CD8-positive, alpha-beta memory T cell (primary cell): ENCODE data around the gene LMAN2. TPM values are rescaled to one million over a fixed set of nuclear protein-coding genes. Genes with fewer than 3 reads are reported as not detected.

ENCODE experiments used
- CTCF ChIA-PET: fragments of 350-600 bp; sonication (Branson Sonifier 250); formaldehyde crosslinking; loops from one replicate; lab custom pipeline; 2021; ENCODE audit warnings: antibody characterized with exemption; lab: Charles Lee
- POLR2A ChIA-PET: fragments of 350-600 bp; sonication (Branson Sonifier 250); formaldehyde crosslinking; loops from one replicate; lab custom pipeline; 2021; ENCODE audit warnings: antibody characterized with exemption; lab: Charles Lee
- DNase-seq, 5 donors: peaks; one replicate each; pipeline versions ENCODE4 v3.0.0 to v3.0.0-alpha.2; 2020 to 2022; ENCODE audit warnings: mixed read lengths in 1 of 5
- H3K27ac ChIP-seq: one replicate; pipeline ENCODE4 v1.7.0; 2013; ENCODE audit warnings: low read depth, mild to moderate bottlenecking, low read length, moderate library complexity
- H3K27me3 ChIP-seq: 2 replicates; pipeline ENCODE4 v1.7.0; 2013; ENCODE audit warnings: low read length, mild to moderate bottlenecking; ENCODE audit not compliant: insufficient read depth, poor library complexity, severe bottlenecking
- H3K36me3 ChIP-seq: 2 replicates; pipeline ENCODE4 v1.7.0; 2013; ENCODE audit warnings: mild to moderate bottlenecking, low read length, moderate library complexity; ENCODE audit not compliant: insufficient read depth
- H3K4me1 ChIP-seq: 2 replicates; pipeline ENCODE4 v1.7.0; 2013; ENCODE audit warnings: mild to moderate bottlenecking, low read length, moderate library complexity; ENCODE audit not compliant: insufficient read depth
- H3K4me3 ChIP-seq: 2 replicates; pipeline ENCODE4 v1.7.0; 2013; ENCODE audit warnings: mild to moderate bottlenecking, low read length
- H3K9me3 ChIP-seq: 2 replicates; pipeline ENCODE4 v1.7.0; 2013; ENCODE audit warnings: mild to moderate bottlenecking, low read length
- H3K27ac Mint-ChIP-seq, 8 donors: one replicate each; pipeline ENCODE4 v1.8.0; 2020 to 2021; ENCODE audit warnings: mixed read lengths in 8 of 8, mild to moderate bottlenecking in 6 of 8, inconsistent platforms in 3 of 8, moderate library complexity in 3 of 8
- H3K27me3 Mint-ChIP-seq, 2 donors: one replicate each; pipeline ENCODE4 v1.8.0; 2020 to 2021; ENCODE audit warnings: mixed read lengths in 2 of 2, mild to moderate bottlenecking in 1 of 2, moderate library complexity in 1 of 2
- H3K36me3 Mint-ChIP-seq, 3 donors: one replicate each; pipeline ENCODE4 v1.8.0; 2020 to 2021; ENCODE audit warnings: mixed read lengths in 3 of 3, inconsistent platforms in 1 of 3, mild to moderate bottlenecking in 1 of 3
- H3K4me1 Mint-ChIP-seq, 3 donors: one replicate each; pipeline ENCODE4 v1.8.0; 2020 to 2021; ENCODE audit warnings: mixed read lengths in 3 of 3, inconsistent platforms in 1 of 3, mild to moderate bottlenecking in 1 of 3
- H3K4me3 Mint-ChIP-seq, 7 donors: one replicate each; pipeline ENCODE4 v1.8.0; 2020 to 2021; ENCODE audit warnings: mixed read lengths in 7 of 7, mild to moderate bottlenecking in 6 of 7, moderate library complexity in 4 of 7, inconsistent platforms in 2 of 7
- H3K9me3 Mint-ChIP-seq, 5 donors: one replicate each; pipeline ENCODE4 v1.8.0; 2020 to 2022; ENCODE audit warnings: mixed read lengths in 5 of 5, mild to moderate bottlenecking in 3 of 5, moderate library complexity in 2 of 5, inconsistent platforms in 1 of 5
- polyA plus RNA-seq: library from polyadenylated mRNA; unstranded; fragments of 300-500 nt; fragmentation: Illumina TruSeq; gene quantifications from one replicate; pipeline ENCODE4 v1.2.3, GENCODE V29; 2021
- total RNA-seq, 2 experiments: library from RNA; stranded (reverse); gene quantifications; one replicate each; pipeline ENCODE4 v1.2.3, GENCODE V29; 2021

LMAN2 gene
- total and polyA plus RNA-seq, 3 experiments from 2014 or later, result 112 to 276 (median 126) TPM

DNA sequence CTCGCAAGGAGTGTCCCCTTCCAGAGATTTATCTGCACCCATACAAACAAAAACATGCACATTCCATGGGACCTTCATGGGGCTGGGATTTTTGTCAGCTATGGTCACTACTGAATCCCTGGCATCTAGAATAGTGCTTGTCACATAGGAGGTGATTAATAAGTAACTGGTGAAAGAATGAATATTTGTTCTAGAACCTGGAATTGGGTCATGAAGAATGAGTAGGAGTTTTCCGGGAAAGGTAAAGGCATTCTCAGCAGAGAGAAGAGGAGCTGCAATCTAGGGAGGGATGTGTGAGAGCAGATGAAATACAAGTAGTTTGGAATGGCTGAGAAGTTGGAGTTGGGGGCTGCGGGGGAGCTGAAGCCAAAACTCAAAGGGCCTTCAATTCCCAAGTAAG is 2.8 kb upstream of the LMAN2 start:
- Mint-ChIP-seq H3K9me3 (peaks cover 0 to 2% (median 0%) of the 10 kb centered on the region in 5 donors), H3K36me3 (peaks cover 0 to 33% (median 0%) of the 10 kb centered on the region in 3 donors), H3K27me3 (no peaks in the 10 kb centered on the region), H3K4me3 (peak overlapping the region in 3 of 7 donors; percentile 21 to 53 (median 51)), H3K4me1 (peaks cover 66 to 76% (median 76%) of the 10 kb centered on the region in 3 donors), H3K27ac (peak overlapping the region in 3 of 8 donors; percentile 40 to 81 (median 80))
- H3K36me3 ChIP-seq, result peaks cover 9% of the 10 kb centered on the region
- DNase-seq, result no peak
- peaks cover 59% of the 10 kb centered on the region for H3K4me1 ChIP-seq
- H3K27ac ChIP-seq, result no peak overlapping the region
- CTCF ChIA-PET, result interaction anchor here (0.9 to 11.5 kb wide), 6 partner anchors 16 to 103 kb away, joined by 3 to 118 read pairs (median 6); no protein-coding TSS in a partner anchor
- H3K27me3 ChIP-seq, result no peaks in the 10 kb centered on the region
- H3K4me3 ChIP-seq, result no peak overlapping the region
- POLR2A ChIA-PET, result no interaction called here
- no peaks in the 10 kb centered on the region for H3K9me3 ChIP-seq

DNA sequence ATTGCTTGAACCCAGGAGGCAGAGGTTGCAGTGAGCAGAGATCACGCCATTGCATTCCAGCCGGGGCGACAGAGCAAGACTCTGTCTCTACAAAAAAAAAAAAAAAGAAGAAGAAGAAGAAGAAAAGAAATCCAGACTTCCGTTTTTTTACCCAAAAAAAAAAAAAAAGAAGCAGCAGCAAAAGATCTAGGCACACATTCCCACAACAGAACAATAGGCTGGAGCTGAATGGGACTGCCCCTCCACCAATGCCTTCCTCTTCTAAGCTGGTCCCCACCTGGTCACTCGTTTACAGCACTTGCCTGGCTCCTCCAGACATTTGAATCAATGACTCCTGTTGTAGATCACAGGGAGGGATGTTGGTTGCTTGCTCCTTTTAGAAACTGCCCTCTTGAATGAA is 1.6 kb upstream of the LMAN2 start:
- H3K4me3 Mint-ChIP-seq, result peak overlapping the region in 3 of 7 donors; percentile 43 to 51 (median 44)
- Histone ChIP-seq H3K27ac (no peak overlapping the region), H3K27me3 (no peaks in the 10 kb centered on the region), H3K9me3 (no peaks in the 10 kb centered on the region), H3K4me3 (no peak overlapping the region), H3K4me1 (peaks cover 58% of the 10 kb centered on the region), H3K36me3 (peaks cover 13% of the 10 kb centered on the region)
- peaks cover 0 to 2% (median 0%) of the 10 kb centered on the region in 5 donors for H3K9me3 Mint-ChIP-seq
- POLR2A ChIA-PET, result interaction anchor here (0.6 to 1.5 kb wide), 2 partner anchors 17 to 220 kb away, joined by 3 to 4 read pairs; partner anchors contain the start of gene NSD1
- H3K27me3 Mint-ChIP-seq, result no peaks in the 10 kb centered on the region
- H3K4me1 Mint-ChIP-seq, result peaks cover 62 to 74% (median 72%) of the 10 kb centered on the region in 3 donors
- peak overlapping the region in 2 of 8 donors; percentile 50 to 62 for H3K27ac Mint-ChIP-seq
- no peak for DNase-seq
- CTCF ChIA-PET, result interaction anchor here (1.2 to 11.5 kb wide), 5 partner anchors 9 to 102 kb away, joined by 5 to 118 read pairs (median 13); no protein-coding TSS in a partner anchor
- H3K36me3 Mint-ChIP-seq, result peaks cover 0 to 30% (median 0%) of the 10 kb centered on the region in 3 donors

DNA sequence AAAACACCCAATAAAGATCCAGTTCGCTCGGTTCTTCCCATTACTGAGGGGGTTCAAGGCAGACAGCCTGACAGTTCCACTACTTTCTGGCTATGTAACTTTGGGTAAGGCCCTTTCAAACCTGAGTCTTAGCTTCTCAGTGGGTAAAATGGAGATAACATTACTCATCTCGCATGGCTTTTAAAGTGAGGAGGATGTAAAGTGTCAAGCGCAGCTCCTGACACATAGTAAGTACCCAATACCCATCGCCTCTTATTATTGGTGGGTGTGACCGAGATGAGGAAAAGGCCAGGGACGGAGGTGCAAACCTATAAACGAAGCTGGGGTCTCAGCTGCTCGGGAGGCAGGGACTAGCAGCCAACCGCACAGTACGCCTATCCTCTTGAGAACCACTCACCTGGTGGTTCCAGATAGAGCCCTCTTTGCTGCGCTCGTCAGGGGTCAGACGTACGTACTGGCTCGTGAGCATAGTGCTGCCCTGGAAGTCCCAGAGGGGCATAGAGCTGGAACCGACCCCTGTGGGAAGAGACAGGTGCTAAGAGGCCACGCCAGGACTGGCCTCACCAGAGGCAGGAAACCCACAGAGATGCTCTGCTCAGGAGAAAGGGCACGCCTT is 584 bp downstream of the LMAN2 start:
- peaks cover 59 to 76% (median 72%) of the 10 kb centered on the region in 3 donors for H3K4me1 Mint-ChIP-seq
- peaks cover 50% of the 10 kb centered on the region for H3K4me1 ChIP-seq

DNA sequence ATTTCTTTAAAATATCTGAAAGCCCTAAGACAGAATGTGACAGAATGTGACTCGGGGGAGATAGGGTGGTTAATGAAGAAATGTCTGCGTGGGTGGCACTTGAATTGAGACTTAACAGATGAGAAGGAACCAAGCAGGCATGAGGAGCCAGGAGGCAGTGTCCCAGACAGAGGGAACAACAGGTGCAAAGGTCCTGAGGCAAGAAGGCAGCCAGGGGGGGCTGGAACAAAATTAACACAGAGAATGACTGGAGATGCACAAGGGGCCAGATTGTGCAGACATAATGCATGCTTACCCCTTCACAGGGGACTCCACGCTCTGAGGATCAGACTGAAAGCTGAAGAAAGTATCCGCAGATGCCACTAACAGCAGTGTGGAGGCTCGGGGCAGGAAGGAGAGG is 1.7 kb downstream of the LMAN2 start:
- H3K9me3 Mint-ChIP-seq, result no peaks in the 10 kb centered on the region
- H3K36me3 Mint-ChIP-seq, result peaks cover 0 to 52% (median 0%) of the 10 kb centered on the region in 3 donors
- CTCF ChIA-PET, result interaction anchor here (1.1 to 6.0 kb wide), 4 partner anchors 19 to 53 kb away, joined by 3 to 37 read pairs (median 10); no protein-coding TSS in a partner anchor
- Histone ChIP-seq H3K4me3 (no peak overlapping the region), H3K4me1 (peaks cover 40% of the 10 kb centered on the region), H3K9me3 (no peaks in the 10 kb centered on the region), H3K36me3 (peaks cover 17% of the 10 kb centered on the region), H3K27ac (no peak overlapping the region), H3K27me3 (no peaks in the 10 kb centered on the region)
- peak in 1 of 5 donors; percentile 35 for DNase-seq
- H3K4me1 Mint-ChIP-seq, result peaks cover 51 to 72% (median 61%) of the 10 kb centered on the region in 3 donors
- POLR2A ChIA-PET, result interaction anchor here (1.8 kb wide), 1 partner anchor 10 kb away, joined by 5 read pairs; no protein-coding TSS in a partner anchor
- H3K27me3 Mint-ChIP-seq, result no peaks in the 10 kb centered on the region
- H3K4me3 Mint-ChIP-seq, result peak overlapping the region; percentile 97 to 100 (median 98)
- H3K27ac Mint-ChIP-seq, result peak overlapping the region; percentile 31 to 100 (median 93)

More for the DNA sequence above, 584 bp downstream of the LMAN2 start:
- Histone ChIP-seq H3K27me3 (no peaks in the 10 kb centered on the region), H3K36me3 (peaks cover 17% of the 10 kb centered on the region), H3K9me3 (no peaks in the 10 kb centered on the region), H3K4me3 (peak overlapping the region; percentile 93), H3K27ac (peak overlapping the region; percentile 96)
- CTCF ChIA-PET, result interaction anchor here (1.0 to 11.5 kb wide), 10 partner anchors 10 to 962 kb away, joined by 3 to 118 read pairs (median 6); partner anchors contain the start of genes HIGD2A, NOP16 and PDLIM7
- H3K36me3 Mint-ChIP-seq, result peaks cover 0 to 47% (median 0%) of the 10 kb centered on the region in 3 donors
- POLR2A ChIA-PET, result interaction anchor here (1.0 to 2.7 kb wide), 6 partner anchors 9 to 109 kb away, joined by 3 to 23 read pairs (median 6); partner anchors contain the start of gene PRR7
- peak in 1 of 5 donors; percentile 43 for DNase-seq
- H3K4me3 Mint-ChIP-seq, result peak overlapping the region; percentile 97 to 100 (median 98)
- H3K27ac Mint-ChIP-seq, result peak overlapping the region; percentile 94 to 100 (median 100)
- H3K9me3 Mint-ChIP-seq, result no peaks in the 10 kb centered on the region
- H3K27me3 Mint-ChIP-seq, result no peaks in the 10 kb centered on the region

DNA sequence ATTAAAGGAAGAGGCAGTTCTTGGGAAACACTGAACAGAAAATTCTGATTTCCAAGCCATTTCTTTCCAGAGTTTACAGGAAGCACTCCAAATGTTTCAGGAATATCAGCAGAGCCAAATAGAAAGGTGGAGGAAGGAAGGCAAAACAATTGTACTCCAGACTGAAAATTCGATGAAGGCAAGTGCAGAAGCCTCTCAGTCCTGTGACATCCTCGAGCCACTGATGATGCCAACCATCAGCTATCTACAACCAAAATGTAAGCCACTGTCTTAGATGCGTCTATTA is 2.2 kb downstream of the LMAN2 start:
- H3K9me3 ChIP-seq, result no peaks in the 10 kb centered on the region
- CTCF ChIA-PET, result interaction anchor here (0.9 to 6.0 kb wide), 2 partner anchors 40 to 54 kb away, joined by 3 to 37 read pairs; no protein-coding TSS in a partner anchor
- H3K4me3 ChIP-seq, result no peak overlapping the region
- H3K27me3 ChIP-seq, result no peaks in the 10 kb centered on the region
- no peaks in the 10 kb centered on the region for H3K27me3 Mint-ChIP-seq
- DNase-seq, result no peak
- peaks cover 47 to 68% (median 56%) of the 10 kb centered on the region in 3 donors for H3K4me1 Mint-ChIP-seq
- H3K9me3 Mint-ChIP-seq, result no peaks in the 10 kb centered on the region
- H3K27ac Mint-ChIP-seq, result peak overlapping the region in 7 of 8 donors; percentile 17 to 100 (median 58)
- peak overlapping the region; percentile 30 to 100 (median 97) for H3K4me3 Mint-ChIP-seq
- POLR2A ChIA-PET, result interaction anchor here (1.8 kb wide), 1 partner anchor 11 kb away, joined by 5 read pairs; no protein-coding TSS in a partner anchor
- H3K27ac ChIP-seq, result no peak overlapping the region
- H3K4me1 ChIP-seq, result peaks cover 40% of the 10 kb centered on the region
- H3K36me3 Mint-ChIP-seq, result peaks cover 0 to 53% (median 0%) of the 10 kb centered on the region in 3 donors
- peaks cover 17% of the 10 kb centered on the region for H3K36me3 ChIP-seq

DNA sequence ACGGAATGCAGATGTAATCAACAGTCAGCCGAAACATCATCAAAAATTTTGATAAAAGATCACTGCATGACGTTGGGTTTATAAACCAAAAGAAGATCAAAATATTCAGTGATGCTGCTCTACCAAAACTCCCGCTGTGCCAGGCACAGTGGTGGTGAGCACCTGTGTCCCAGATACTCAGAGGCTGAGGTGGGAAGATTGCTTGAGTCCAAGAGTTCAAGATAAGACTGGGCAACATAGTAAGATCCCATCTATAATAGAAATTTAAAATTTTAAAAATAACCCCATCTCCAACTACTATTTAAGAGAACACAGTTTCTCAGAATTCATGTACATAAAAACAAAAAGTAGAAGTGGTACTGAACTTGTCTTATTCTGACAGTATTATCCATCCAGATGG is 3.8 kb downstream of the LMAN2 start:
- Histone ChIP-seq H3K4me3 (no peak overlapping the region), H3K4me1 (peaks cover 40% of the 10 kb centered on the region), H3K27me3 (no peaks in the 10 kb centered on the region), H3K36me3 (peaks cover 17% of the 10 kb centered on the region), H3K9me3 (no peaks in the 10 kb centered on the region), H3K27ac (no peak overlapping the region)
- H3K4me3 Mint-ChIP-seq, result peak overlapping the region in 3 of 7 donors; percentile 5 to 76 (median 24)
- H3K9me3 Mint-ChIP-seq, result no peaks in the 10 kb centered on the region
- DNase-seq, result no peak
- H3K4me1 Mint-ChIP-seq, result peaks cover 51 to 69% (median 61%) of the 10 kb centered on the region in 3 donors
- H3K36me3 Mint-ChIP-seq, result peaks cover 0 to 60% (median 0%) of the 10 kb centered on the region in 3 donors
- peak overlapping the region in 3 of 8 donors; percentile 3 to 55 (median 26) for H3K27ac Mint-ChIP-seq
- POLR2A ChIA-PET, result no interaction called here
- H3K27me3 Mint-ChIP-seq, result no peaks in the 10 kb centered on the region
- CTCF ChIA-PET, result no interaction called here

DNA sequence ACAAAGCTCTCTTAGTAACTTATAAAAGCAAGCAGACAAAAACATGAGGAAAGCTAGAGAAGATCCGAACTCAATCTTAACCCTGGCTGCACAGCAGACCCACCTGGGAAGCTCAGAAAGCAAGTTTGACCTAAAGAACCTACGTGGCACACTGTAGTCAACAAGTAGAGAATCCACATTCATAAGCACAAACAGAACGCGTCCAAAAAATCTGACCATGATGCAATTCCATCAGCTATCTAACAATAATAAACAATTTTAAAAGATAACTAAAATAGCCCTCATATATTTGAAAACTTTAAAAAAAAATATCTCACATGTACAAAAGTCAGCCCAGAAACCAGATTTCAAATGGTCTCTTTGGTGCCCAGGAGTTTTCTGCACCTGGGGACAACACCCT is 4.6 kb downstream of the LMAN2 start:
- POLR2A ChIA-PET, result interaction anchor here (0.6 kb wide), 1 partner anchor 37 kb away, joined by 3 read pairs; no protein-coding TSS in a partner anchor
- peaks cover 35% of the 10 kb centered on the region for H3K4me1 ChIP-seq
- Mint-ChIP-seq H3K27ac (peak overlapping the region in 6 of 8 donors; percentile 22 to 69 (median 46)), H3K4me1 (peaks cover 49 to 67% (median 58%) of the 10 kb centered on the region in 3 donors), H3K4me3 (peak overlapping the region in 4 of 7 donors; percentile 5 to 76 (median 18)), H3K9me3 (no peaks in the 10 kb centered on the region), H3K27me3 (no peaks in the 10 kb centered on the region), H3K36me3 (peaks cover 0 to 64% (median under 1%) of the 10 kb centered on the region in 3 donors)
- no peaks in the 10 kb centered on the region for H3K9me3 ChIP-seq
- H3K36me3 ChIP-seq, result peaks cover 17% of the 10 kb centered on the region
- no peaks in the 10 kb centered on the region for H3K27me3 ChIP-seq
- no peak overlapping the region for H3K27ac ChIP-seq
- DNase-seq, result no peak
- CTCF ChIA-PET, result interaction anchor here (0.8 to 3.4 kb wide), 4 partner anchors 24 to 154 kb away, joined by 3 to 13 read pairs (median 4); no protein-coding TSS in a partner anchor
- H3K4me3 ChIP-seq, result no peak overlapping the region
